Muscle layer of duodenum (tissue), 2 donors: ENCODE results near the gene SMG6.
"Not testable (repeated sequence)": the region's sequence is repeated elsewhere in the genome, so short reads cannot be mapped to it uniquely, and the experiment has no call there.

Experiments used
- H3K27ac ChIP-seq: one replicate; pipeline ENCODE4 v1.7.0; 2013; ENCODE audit warnings: mild to moderate bottlenecking, low read length
- H3K27me3 ChIP-seq: one replicate; pipeline ENCODE4 v1.7.0; 2013; ENCODE audit warnings: low read depth, mild to moderate bottlenecking, control low read depth, low read length
- H3K36me3 ChIP-seq, 2 donors: one replicate each; pipeline ENCODE4 v1.7.0; 2013; ENCODE audit warnings: low read length in 2 of 2, control low read depth in 1 of 2, mild to moderate bottlenecking in 1 of 2; ENCODE audit not compliant: insufficient read depth in 2 of 2, control insufficient read depth in 1 of 2
- H3K4me1 ChIP-seq, 2 donors: one replicate each; pipeline ENCODE4 v1.7.0; 2013; ENCODE audit warnings: low read length in 2 of 2, mild to moderate bottlenecking in 2 of 2, control low read depth in 1 of 2, moderate library complexity in 1 of 2; ENCODE audit not compliant: insufficient read depth in 2 of 2, control insufficient read depth in 1 of 2
- H3K4me3 ChIP-seq, 2 donors: one replicate each; pipeline ENCODE4 v1.7.0; 2013; ENCODE audit warnings: low read length in 2 of 2, low read depth in 1 of 2, mild to moderate bottlenecking in 1 of 2
- H3K9me3 ChIP-seq, 2 donors: one replicate each; pipeline ENCODE4 v1.7.0; 2013; ENCODE audit warnings: low read length in 2 of 2, control low read depth in 1 of 2, mild to moderate bottlenecking in 1 of 2; ENCODE audit not compliant: control insufficient read depth in 1 of 2
- donor health status: healthy.

SMG6 gene

DNA sequence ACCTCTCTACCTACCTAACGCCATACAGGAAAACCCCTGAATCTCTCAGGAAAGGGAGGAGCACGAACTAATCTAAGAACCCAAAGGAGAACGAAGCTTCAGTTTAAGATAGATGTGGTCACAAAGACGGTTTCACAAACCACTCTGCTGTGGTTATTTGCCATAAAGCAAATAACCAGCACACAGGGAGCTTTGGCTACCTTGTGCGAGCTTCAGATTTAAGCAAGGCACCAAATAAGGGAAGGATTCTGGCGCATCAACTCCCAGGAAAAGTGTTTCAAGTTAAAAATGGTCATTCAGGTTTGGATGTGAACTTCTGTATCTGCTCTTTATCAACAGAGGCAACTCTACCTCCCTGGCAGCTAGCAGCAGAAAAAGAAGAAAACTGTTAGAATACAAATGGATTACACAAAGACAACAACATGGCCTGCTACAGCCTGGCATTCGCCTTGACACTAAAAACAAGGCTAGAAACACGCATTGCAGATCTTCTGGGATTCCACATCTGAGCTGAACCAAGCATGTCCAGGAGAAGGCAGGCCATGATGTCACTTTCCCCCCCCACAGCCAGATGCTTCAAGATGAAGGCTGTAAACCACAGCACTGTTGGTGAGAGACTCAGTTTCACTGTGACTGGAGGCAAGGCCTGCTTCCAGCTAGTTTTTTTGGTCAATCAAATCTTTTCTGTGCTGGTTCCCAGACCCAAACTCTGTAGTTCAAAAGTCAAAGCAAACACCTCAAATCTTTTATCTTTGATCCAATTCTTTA lies 43.6 kb downstream of the SMG6 start:
- no peaks in the 10 kb centered on the region for H3K9me3 ChIP-seq
- peaks cover 18 to 26% of the 10 kb centered on the region in 2 donors for H3K4me1 ChIP-seq
- no peaks in the 10 kb centered on the region for H3K27me3 ChIP-seq
- no peak overlapping the region for H3K4me3 ChIP-seq
- H3K36me3 ChIP-seq, result no peaks in the 10 kb centered on the region
- peak overlapping the region; percentile 76 for H3K27ac ChIP-seq

DNA sequence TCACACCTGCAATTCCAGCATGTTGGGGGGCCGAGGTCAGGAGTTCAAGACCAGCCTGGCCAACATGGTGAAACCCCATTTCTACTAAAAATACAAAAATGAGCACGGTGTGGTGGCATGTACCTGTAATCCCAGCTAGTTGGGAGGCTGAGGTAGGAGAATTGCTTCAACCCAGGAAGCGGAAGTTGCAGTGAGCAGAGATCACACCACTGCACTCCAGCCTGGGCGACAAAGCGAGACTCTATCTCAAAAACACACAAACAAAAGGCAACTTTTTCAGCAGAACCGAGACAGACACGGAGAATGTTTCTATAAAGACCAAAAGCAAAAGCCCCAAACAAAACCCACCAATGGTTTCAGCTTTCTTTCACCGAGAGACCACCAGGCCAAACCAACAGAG lies 44.8 kb downstream of the SMG6 start:
- H3K36me3 ChIP-seq, H3K4me3 ChIP-seq, H3K27ac ChIP-seq, H3K9me3 ChIP-seq, H3K27me3 ChIP-seq: not testable (repeated sequence)
- peaks cover 11 to 21% of the 10 kb centered on the region in 2 donors for H3K4me1 ChIP-seq

DNA sequence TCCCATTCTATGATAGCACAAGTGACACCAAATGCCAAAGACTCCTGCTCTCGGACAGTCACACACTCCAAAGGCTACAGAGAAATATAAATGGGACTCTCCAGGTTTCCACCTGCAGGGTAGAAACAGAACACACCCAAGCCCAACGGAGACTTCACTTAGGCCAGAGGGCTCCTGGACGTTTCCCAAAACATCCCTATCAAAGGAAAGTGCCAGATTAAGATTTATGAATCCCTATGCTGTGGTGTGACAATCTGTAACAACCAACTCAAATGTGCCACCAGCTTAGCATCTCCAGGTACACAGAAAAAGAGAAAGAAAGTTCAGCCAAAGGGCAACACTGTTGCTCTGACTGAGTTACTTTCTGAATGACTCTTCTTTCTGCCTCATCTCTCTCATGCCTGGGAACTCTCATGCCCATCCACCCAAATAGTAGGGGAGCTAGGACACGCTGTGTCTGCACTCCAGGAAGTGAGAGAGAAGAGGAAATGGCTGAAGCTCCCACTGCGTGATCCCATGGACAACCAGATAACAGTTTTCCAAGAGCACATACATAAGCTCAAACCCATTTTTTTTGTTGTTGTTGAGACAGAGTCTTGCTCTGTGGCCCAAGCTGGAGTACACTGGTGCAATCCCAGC lies 49.7 kb downstream of the SMG6 start:
- no peak overlapping the region for H3K27ac ChIP-seq
- peaks cover 7 to 15% of the 10 kb centered on the region in 2 donors for H3K36me3 ChIP-seq

DNA sequence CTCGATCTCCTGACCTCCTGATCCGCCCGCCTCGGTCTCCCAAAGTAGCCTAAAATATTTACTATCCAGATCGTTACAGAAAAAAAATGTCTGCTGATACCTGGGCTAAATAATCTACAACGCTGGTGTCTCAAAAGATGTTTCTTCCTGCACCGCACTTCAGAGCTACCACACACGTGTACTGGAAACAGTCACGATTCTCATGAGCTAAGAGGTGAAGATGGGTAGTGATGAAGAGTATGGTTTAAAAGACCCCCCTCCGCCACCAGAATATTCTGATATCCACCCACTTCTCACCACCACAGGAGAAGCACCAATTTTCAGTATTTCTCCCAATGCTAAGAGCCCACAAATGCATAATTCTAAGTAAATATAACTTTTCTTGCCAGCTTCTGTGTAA lies 50.2 kb downstream of the SMG6 start:
- Histone ChIP-seq H3K4me1 (no peaks in the 10 kb centered on the region), H3K4me3 (no peak overlapping the region), H3K36me3 (peaks cover 7 to 15% of the 10 kb centered on the region in 2 donors), H3K27ac (no peak overlapping the region), H3K9me3 (no peaks in the 10 kb centered on the region), H3K27me3 (no peaks in the 10 kb centered on the region)

More for the DNA sequence above, 49.7 kb downstream of the SMG6 start:
- Histone ChIP-seq H3K4me1 (no peaks in the 10 kb centered on the region), H3K27me3 (no peaks in the 10 kb centered on the region), H3K4me3 (no peak overlapping the region), H3K9me3 (no peaks in the 10 kb centered on the region)

DNA sequence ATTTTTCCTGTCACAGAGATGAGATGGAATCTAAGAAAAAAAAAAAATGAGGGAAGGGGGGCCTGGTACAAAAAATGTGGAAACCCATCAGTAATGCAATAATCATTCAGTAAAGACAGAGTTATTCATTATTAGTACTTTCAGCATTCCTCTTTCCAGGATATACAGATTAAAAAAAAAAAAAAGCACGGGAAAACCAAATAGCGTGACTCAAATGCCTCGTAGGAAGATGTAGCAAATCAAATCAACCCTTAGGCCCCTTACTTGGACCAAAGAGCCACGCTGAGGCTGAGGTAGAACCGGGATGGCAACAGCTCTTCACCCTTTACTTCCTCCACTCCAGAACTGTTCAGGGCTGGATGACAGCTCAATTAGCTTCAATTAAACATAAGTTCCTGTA lies 52.5 kb downstream of the SMG6 start:
- Histone ChIP-seq H3K4me1 (no peaks in the 10 kb centered on the region), H3K36me3 (peaks cover 7 to 15% of the 10 kb centered on the region in 2 donors), H3K4me3 (no peak overlapping the region), H3K27ac (no peak overlapping the region), H3K9me3 (no peaks in the 10 kb centered on the region), H3K27me3 (no peaks in the 10 kb centered on the region)

DNA sequence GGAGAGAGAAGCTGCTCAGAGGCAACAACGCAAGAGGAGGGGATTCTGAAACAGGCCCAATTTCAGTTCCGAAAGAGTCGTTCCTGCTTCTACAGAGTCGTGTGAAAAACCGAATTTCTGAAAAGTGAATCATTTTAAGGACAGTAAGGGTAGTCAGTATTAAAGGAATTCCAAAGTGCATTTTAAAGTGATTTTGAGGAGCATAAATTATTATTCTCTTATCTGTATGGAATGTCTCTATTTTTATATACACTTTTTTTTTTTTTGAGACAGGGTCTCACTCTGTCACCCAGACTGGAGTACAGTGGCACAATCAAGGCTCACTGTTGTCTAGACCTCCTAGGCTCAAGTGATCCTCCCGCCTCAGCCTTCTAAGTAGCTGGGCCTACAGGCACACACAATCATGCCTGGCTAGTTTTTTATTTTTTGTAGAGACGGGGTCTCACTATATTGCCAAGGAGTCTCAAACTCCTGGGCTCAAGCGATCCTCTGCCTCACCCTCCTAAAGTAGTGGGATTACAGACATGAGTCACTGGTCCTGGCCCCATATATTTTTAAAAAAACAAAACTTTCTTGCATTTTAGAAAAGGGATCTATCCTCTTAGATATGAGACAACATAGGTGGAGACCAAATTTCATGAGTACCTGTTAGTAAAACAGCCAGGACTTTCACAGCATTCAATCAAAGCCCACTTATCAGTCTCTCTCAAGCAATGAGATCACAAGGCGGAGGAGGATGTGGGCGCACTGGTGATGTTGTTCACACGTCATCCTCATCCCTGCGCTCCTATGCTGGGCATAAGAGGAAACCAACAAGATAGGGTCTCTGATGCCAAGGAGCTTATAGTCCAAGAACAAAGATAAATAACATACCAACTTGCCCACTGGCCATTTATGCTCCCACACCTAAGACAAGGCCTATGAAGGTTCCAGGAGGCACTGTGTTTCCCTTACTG lies 53.2 kb downstream of the SMG6 start:
- H3K27me3 ChIP-seq, result no peaks in the 10 kb centered on the region
- no peaks in the 10 kb centered on the region for H3K9me3 ChIP-seq

DNA sequence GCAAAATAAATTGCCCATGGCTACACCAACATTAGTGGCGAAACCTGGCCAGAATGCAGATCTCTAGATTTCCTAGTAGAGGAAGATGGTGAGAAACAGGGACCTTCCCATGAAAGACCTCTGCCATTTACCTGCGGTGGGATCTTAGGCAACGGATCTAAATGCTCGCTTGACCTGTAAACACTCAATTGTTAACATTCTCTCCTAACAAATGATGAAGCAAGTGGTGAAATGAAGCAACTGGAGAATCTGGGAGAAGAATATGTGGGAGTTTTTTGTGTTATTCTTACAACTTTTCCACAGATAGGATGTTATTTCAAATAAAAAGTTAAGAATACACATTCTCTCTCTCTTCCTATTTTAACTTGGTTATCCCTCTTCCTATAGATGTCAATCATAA lies 56.6 kb downstream of the SMG6 start:
- no peak overlapping the region for H3K27ac ChIP-seq
- peaks cover 0 to 27% of the 10 kb centered on the region in 2 donors for H3K36me3 ChIP-seq
- no peaks in the 10 kb centered on the region for H3K27me3 ChIP-seq
- H3K4me3 ChIP-seq, result no peak overlapping the region
- H3K4me1 ChIP-seq, result peaks cover 0 to 5% of the 10 kb centered on the region in 2 donors
- H3K9me3 ChIP-seq, result no peaks in the 10 kb centered on the region

More for the DNA sequence above, 53.2 kb downstream of the SMG6 start:
- no peak overlapping the region for H3K4me3 ChIP-seq
- no peaks in the 10 kb centered on the region for H3K4me1 ChIP-seq
- peaks cover 7 to 15% of the 10 kb centered on the region in 2 donors for H3K36me3 ChIP-seq
- no peak overlapping the region for H3K27ac ChIP-seq

DNA sequence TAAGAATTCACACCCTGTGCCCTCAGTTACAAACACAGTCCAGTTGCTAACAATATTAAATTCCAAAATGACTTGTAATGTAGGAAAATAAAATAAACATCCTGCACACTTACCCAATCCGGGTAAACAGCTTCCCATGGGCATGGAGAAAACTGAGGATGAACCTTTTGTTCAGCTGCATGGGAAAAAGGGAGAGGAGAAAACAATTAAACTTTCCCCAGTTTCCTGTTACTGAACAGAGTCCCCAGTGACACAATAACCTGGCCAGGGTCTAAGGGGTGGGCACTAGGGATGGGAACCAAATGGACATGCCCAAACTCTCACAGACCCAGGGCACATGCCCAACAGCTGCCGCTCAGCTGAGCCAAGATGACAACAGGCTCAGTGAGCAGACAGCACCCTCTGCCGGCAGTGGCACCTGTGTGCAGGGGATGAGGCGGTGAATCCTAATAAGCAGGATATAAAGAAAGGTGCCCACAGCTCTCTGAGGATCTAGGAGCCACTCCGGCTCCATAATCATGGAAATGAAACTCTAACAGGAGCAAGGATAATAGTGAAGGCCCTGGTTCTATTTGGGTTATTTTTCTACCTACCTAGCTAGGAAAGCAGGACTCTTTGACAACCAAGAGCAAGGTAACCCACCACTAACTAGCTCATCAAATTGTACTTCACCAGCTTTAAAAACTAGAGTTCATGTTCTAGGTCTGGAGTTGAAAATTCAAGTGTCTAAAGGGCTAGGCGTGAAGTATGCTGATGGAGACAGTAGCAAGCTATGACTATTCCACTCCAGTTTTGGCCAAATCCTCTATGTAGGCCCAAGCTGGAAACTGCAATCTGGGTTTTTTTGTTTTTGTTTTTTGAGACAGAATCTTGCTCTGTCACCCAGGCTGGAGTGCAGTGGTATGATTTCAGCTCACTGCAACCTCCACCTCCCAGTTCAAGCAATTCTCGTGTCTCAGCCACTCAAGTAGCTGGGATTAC lies 58.8 kb downstream of the SMG6 start:
- H3K4me3 ChIP-seq, result no peak overlapping the region
- H3K27ac ChIP-seq, result peak overlapping the region; percentile 70
- H3K9me3 ChIP-seq, result no peaks in the 10 kb centered on the region
- no peaks in the 10 kb centered on the region for H3K27me3 ChIP-seq
- H3K36me3 ChIP-seq, result peaks cover 0 to 19% of the 10 kb centered on the region in 2 donors
- peaks cover 0 to 5% of the 10 kb centered on the region in 2 donors for H3K4me1 ChIP-seq

DNA sequence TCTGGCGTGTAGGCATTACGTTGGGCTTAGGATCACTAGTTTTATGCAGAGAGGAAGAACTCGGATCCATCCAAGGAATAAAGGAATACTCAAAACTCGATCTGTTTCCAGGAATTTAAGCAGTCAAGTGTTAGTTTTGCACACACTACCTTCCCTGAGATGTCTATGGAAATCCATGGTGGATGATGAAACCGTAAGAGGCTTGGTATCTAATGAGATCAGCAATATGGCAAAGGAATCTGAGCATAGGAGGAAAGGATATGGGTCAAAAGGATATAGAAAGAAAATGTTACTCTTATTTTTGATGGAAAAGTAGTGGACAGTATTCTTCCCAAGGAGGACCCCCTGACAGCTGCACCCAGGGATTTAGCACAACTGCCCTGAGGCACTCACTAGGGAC lies 59.6 kb downstream of the SMG6 start:
- H3K27me3 ChIP-seq, result no peaks in the 10 kb centered on the region

DNA sequence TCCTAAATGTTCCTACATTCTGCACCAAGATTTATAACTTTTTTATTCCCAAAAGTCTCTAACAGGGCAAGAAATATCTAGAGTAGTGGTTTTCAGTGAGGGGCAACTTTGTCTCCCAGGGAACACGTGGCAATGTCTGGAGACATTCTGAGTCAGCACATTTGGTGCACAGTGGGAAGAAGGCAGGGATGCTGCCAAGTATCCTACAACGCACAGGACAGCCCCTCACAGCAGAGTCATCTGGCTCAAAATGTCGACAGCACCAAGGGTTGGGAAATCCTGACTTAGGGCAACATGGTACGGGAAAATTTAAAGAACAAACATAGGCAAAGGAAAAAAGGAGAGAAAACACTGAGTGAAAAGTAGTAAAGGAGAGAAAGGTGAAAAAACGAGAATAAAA lies 61.8 kb downstream of the SMG6 start:
- peaks cover 0 to 15% of the 10 kb centered on the region in 2 donors for H3K36me3 ChIP-seq
- no peak overlapping the region for H3K27ac ChIP-seq
- H3K27me3 ChIP-seq, result no peaks in the 10 kb centered on the region
- H3K4me3 ChIP-seq, result no peak overlapping the region
- H3K9me3 ChIP-seq, result no peaks in the 10 kb centered on the region
- H3K4me1 ChIP-seq, result peaks cover 8 to 17% of the 10 kb centered on the region in 2 donors

More for the DNA sequence above, 59.6 kb downstream of the SMG6 start:
- Histone ChIP-seq H3K27ac (peak overlapping the region; percentile 70), H3K9me3 (no peaks in the 10 kb centered on the region), H3K4me1 (peaks cover 0 to 5% of the 10 kb centered on the region in 2 donors), H3K4me3 (no peak overlapping the region), H3K36me3 (peaks cover 0 to 12% of the 10 kb centered on the region in 2 donors)
